ENCODE data around the gene CIAO2B. TPM values are rescaled to one million over a fixed set of nuclear protein-coding genes. Genes with fewer than 3 reads are reported as not detected.
"Not testable (repeated sequence)": the region's sequence is repeated elsewhere in the genome, so short reads cannot be mapped to it uniquely, and the experiment has no call there.

Gene CIAO2B
- 82.1 TPM for polyA plus RNA-seq
- long read RNA-seq, donor 1, transcript CIAO2B-201 (5 exons, 676 nt): major isoform, 24 of 25 reads
- long read RNA-seq, donor 1, partial matches to known transcripts: 0 of 25 reads
- long read RNA-seq, donor 1, other reads (novel, unspliced or antisense): 0 of 25 reads
- long read RNA-seq, donor 2, transcript CIAO2B-201 (5 exons, 676 nt): major isoform, 59 of 62 reads
- long read RNA-seq, donor 2, partial matches to known transcripts: 0 of 62 reads
- long read RNA-seq, donor 2, other reads (novel, unspliced or antisense): 0 of 62 reads
- long read RNA-seq, donor 3: 0 reads
- long read RNA-seq, donor 4, transcript CIAO2B-201 (5 exons, 676 nt): major isoform, 5 of 5 reads
- long read RNA-seq, donor 4, partial matches to known transcripts: 0 of 5 reads
- long read RNA-seq, donor 4, other reads (novel, unspliced or antisense): 0 of 5 reads
- long read RNA-seq, donor 5, transcript CIAO2B-201 (5 exons, 676 nt): major isoform, 37 of 77 reads
- long read RNA-seq, donor 5, partial matches to known transcripts: 11 of 77 reads
- long read RNA-seq, donor 5, other reads (novel, unspliced or antisense): 27 of 77 reads
- long read RNA-seq, donor 6, transcript CIAO2B-203 (4 exons, 718 nt): minor isoform, 6 of 445 reads
- long read RNA-seq, donor 6, transcript CIAO2B-201 (5 exons, 676 nt): major isoform, 71 of 445 reads
- long read RNA-seq, donor 6, partial matches to known transcripts: 238 of 445 reads
- long read RNA-seq, donor 6, other reads (novel, unspliced or antisense): 130 of 445 reads
- long read RNA-seq, donor 7, transcript CIAO2B-201 (5 exons, 676 nt): major isoform, 29 of 30 reads
- long read RNA-seq, donor 7, partial matches to known transcripts: 0 of 30 reads
- long read RNA-seq, donor 7, other reads (novel, unspliced or antisense): 0 of 30 reads
- long read RNA-seq, donor 8, transcript CIAO2B-201 (5 exons, 676 nt): major isoform, 50 of 56 reads
- long read RNA-seq, donor 8, transcript CIAO2B-203 (4 exons, 718 nt): minor isoform, 6 of 56 reads
- long read RNA-seq, donor 8, partial matches to known transcripts: 0 of 56 reads
- long read RNA-seq, donor 8, other reads (novel, unspliced or antisense): 0 of 56 reads
- long read RNA-seq, donor 9, transcript CIAO2B-201 (5 exons, 676 nt): major isoform, 74 of 75 reads
- long read RNA-seq, donor 9, partial matches to known transcripts: 0 of 75 reads
- long read RNA-seq, donor 9, other reads (novel, unspliced or antisense): 0 of 75 reads
- long read RNA-seq, donor 10, transcript CIAO2B-201 (5 exons, 676 nt): major isoform, 65 of 68 reads
- long read RNA-seq, donor 10, partial matches to known transcripts: 0 of 68 reads
- long read RNA-seq, donor 10, other reads (novel, unspliced or antisense): 0 of 68 reads
- long read RNA-seq, donor 11, transcript CIAO2B-201 (5 exons, 676 nt): major isoform, 52 of 55 reads
- long read RNA-seq, donor 11, partial matches to known transcripts: 0 of 55 reads
- long read RNA-seq, donor 11, other reads (novel, unspliced or antisense): 0 of 55 reads

DNA sequence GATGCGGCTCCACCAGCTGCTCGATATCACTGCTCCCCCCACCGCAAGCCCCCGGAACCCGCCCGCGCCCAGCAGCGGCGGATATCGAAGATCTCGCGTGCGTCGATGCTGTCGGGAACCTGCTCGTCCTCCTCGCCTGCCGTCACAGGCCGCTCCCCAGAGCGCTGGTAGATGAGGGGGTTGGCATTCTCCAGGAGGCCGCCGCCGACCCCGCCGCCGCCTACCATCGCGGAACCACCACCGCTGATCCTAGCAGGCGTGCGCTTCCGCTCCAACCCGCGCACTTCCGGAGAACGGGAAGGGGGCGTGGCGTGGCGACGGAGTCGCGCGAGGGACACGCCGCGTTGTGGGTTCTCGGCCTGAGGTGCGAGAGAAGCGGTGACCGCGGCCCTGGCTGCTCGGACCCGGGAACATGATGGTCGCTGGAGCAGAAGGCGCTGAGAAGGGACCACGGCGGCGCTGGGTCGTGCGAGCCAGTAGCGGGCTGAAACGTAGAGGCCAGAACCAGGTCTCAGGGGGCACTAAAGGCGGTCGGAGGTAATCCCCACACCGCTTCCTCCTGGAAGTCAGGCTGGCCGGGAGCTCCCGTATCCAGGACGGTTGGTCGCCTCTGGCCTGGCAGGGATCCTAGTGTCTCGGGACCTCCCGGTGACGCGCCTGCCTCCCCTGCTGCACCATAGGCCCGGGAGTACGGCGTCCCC is at the start of gene CIAO2B:
TSS of gene CIAO2B (minus strand) at position 265 of the 701 bp plus-strand sequence. CDS start at position 227, 38 bp downstream.
- Histone ChIP-seq H3K4me1 (ENCODE audit: control insufficient read depth, insufficient read depth, low read length) (peaks cover 41% of the 10 kb centered on the region), H3K9me3 (ENCODE audit: control insufficient read depth, low read depth, low read length) (no peaks in the 10 kb centered on the region), H3K27ac (ENCODE audit: low read length) (peak within 1 kb of the TSS; percentile 96), H3K36me3 (ENCODE audit: control insufficient read depth, insufficient read depth, low read length) (peaks cover 28% of the 10 kb centered on the region), H3K4me3 (ENCODE audit: low read length) (peak within 1 kb of the TSS; percentile 93), H3K27me3 (ENCODE audit: control insufficient read depth, insufficient read depth, low read length) (no peaks in the 10 kb centered on the region)
- no CpG with 5 or more reads among the region's 76 CpGs for WGBS (ENCODE audit: insufficient coverage, low lambda C conversion rate)
- DNase-seq: peak; percentile 91 to 94

DNA sequence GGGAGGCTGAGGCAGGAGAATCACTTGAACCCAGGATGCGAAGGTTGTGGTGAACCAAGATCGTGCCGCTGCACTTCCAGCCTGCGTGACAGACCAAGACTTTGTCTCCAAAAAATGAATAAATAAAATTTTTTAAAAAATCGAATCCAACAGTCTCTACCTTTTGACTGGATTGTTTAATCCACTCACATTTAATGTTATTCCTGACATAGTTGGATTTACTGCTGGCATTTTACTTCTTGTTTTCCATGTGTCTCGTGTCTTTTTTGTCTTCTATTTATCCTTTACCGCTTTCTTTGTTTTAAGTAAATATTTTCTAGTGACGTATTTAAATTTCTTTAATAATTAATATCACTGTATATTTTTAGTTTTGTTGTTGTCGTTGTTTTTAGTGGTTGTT is 48.8 kb upstream of the CIAO2B start:
- peaks cover under 1% of the 10 kb centered on the region for H3K4me1 ChIP-seq (ENCODE audit: control insufficient read depth, insufficient read depth, low read length)
- 100% methylated on average over 2 of the region's 9 CpGs for WGBS (ENCODE audit: insufficient coverage, low lambda C conversion rate)
- no peak overlapping the region for H3K27ac ChIP-seq (ENCODE audit: low read length)
- no peak for DNase-seq
- no peak overlapping the region for H3K4me3 ChIP-seq (ENCODE audit: low read length)
- H3K27me3 ChIP-seq (ENCODE audit: control insufficient read depth, insufficient read depth, low read length): no peaks in the 10 kb centered on the region
- H3K36me3 ChIP-seq (ENCODE audit: control insufficient read depth, insufficient read depth, low read length): no peaks in the 10 kb centered on the region
- H3K9me3 ChIP-seq (ENCODE audit: control insufficient read depth, low read depth, low read length): no peaks in the 10 kb centered on the region

DNA sequence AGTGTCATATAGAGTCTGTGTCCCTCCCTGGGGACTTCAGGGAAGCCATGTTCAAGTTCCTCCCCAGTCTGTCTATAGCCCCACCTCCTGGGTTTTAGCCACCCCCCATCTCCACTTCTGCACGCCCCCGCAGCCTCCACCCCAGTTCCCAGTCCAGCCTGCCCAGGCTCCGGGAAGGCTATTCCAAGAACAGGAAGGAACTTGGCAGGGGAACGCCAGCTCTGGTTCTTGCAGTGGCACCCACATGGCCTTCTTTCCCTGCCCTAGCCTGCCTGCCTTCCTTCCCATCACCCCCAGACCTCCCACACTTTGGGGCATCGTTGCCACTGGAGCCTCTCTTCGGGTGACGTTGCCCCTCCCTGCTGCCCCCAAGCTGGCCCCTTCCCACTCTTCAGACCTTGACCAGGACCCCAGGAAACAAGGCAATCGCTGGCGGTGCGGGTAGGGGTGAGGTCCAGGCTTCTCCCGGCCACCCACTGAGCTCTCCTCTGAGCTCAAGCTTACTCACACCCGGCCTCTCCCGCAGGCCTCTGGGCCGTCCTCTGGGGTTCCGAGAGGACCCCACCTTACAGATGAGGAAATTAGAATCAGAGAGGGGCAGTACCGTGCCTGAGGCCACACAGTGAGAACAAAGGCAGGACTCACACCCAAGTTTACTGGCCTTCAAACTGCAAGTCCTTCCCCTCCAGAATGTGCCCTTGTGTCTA is 45.0 kb upstream of the CIAO2B start:
- H3K27me3 ChIP-seq (ENCODE audit: control insufficient read depth, insufficient read depth, low read length): no peaks in the 10 kb centered on the region
- no CpG with 5 or more reads among the region's 16 CpGs for WGBS (ENCODE audit: insufficient coverage, low lambda C conversion rate)
- no peak overlapping the region for H3K4me3 ChIP-seq (ENCODE audit: low read length)
- no peak for DNase-seq
- no peak overlapping the region for H3K27ac ChIP-seq (ENCODE audit: low read length)
- peaks cover 2% of the 10 kb centered on the region for H3K4me1 ChIP-seq (ENCODE audit: control insufficient read depth, insufficient read depth, low read length)
- no peaks in the 10 kb centered on the region for H3K9me3 ChIP-seq (ENCODE audit: control insufficient read depth, low read depth, low read length)
- H3K36me3 ChIP-seq (ENCODE audit: control insufficient read depth, insufficient read depth, low read length): no peaks in the 10 kb centered on the region

DNA sequence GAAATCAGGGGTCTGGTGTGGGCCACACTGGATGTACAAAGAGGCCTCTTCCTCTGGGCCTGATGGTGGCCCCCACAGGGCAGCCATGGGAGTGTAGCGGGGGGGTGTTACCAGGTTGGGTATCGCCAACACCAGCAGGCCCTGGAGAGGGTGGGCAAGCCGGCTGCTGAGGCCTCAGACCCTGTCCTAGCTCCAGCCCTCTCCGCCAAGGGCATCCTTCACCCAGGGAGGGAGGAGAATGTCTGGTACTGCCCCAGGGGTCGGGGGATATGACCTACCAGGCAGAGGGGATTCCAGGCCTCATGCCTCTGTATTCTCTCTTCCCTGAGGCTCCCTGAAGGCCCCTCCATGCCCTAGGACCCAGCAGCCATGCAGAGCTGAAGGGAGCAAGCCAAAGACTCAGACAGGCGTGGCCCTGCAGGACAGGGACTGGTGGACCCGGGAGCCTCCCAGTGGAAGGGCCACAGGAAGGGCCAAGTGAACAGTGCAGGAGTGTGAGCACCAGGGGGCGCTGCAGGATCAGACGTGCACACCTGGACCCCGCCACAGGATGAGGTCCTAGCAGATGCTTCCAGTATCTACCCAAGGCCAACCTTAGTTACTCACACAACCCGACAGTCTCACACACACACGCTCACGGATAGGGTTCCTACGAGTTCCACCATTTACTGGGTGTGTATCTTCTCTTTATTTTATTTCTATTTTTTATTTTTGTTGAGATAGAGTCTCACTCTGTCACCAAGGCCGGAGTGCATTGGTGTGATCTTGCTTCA is 43.3 kb upstream of the CIAO2B start:
- Histone ChIP-seq H3K27me3 (ENCODE audit: control insufficient read depth, insufficient read depth, low read length) (no peaks in the 10 kb centered on the region), H3K4me3 (ENCODE audit: low read length) (no peak overlapping the region), H3K9me3 (ENCODE audit: control insufficient read depth, low read depth, low read length) (no peaks in the 10 kb centered on the region), H3K4me1 (ENCODE audit: control insufficient read depth, insufficient read depth, low read length) (peaks cover 2% of the 10 kb centered on the region), H3K36me3 (ENCODE audit: control insufficient read depth, insufficient read depth, low read length) (peaks cover 3% of the 10 kb centered on the region), H3K27ac (ENCODE audit: low read length) (no peak overlapping the region)
- WGBS (ENCODE audit: insufficient coverage, low lambda C conversion rate): no CpG with 5 or more reads among the region's 15 CpGs
- peak; percentile 75 to 82 for DNase-seq

DNA sequence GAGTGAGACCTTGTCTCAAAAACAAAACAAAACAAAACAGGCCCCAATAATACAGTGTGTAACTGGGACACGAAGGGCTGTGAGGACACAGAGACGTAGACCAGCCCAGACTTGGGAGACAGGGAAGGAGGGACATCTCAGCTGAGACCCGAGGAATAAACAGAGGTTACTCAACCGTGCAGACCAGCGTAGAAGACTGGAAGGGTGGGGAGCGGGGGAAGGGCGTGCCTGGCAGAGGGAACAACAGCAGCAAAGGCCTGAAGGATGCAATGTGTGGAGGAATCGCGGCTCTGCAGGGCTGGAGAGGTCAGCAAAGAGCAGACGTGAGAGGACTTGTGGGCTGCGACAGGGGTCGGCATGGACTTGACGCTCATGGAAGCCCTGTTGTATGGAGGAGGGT is 42.5 kb upstream of the CIAO2B start:
- Histone ChIP-seq H3K27me3 (ENCODE audit: control insufficient read depth, insufficient read depth, low read length) (no peaks in the 10 kb centered on the region), H3K4me3 (ENCODE audit: low read length) (no peak overlapping the region), H3K4me1 (ENCODE audit: control insufficient read depth, insufficient read depth, low read length) (peaks cover 2% of the 10 kb centered on the region), H3K27ac (ENCODE audit: low read length) (no peak overlapping the region), H3K9me3 (ENCODE audit: control insufficient read depth, low read depth, low read length) (no peaks in the 10 kb centered on the region), H3K36me3 (ENCODE audit: control insufficient read depth, insufficient read depth, low read length) (peaks cover 6% of the 10 kb centered on the region)
- no peak for DNase-seq
- no CpG with 5 or more reads among the region's 13 CpGs for WGBS (ENCODE audit: insufficient coverage, low lambda C conversion rate)

DNA sequence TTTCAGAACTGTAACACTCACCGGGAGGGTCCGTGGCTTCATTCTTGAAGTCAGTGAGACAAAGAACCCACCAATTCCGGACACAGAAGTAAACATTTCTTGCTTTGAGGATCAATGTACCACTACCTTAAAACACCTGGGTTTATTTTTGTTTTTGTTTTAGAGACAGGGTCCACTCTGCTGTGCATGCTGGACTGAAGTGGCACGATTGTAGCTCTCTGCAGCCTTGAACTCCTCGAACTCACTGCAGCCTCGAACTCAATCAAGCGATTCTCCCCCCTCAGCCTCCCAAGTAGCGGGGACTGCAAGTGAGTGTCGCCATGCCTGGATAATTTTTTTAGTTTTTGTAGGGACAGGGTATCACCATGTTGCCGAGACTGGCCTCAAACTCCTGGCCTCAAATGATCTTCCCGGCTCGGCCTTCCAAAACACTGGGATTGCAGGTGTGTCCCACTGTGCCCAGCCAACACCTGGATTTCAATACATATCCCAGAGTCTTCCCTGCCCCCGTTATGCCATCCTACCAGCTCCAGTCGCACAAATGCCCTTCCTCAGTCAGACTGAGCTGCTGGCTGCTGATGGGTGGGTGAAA is 41.2 kb upstream of the CIAO2B start:
- Histone ChIP-seq H3K4me1 (ENCODE audit: control insufficient read depth, insufficient read depth, low read length) (peaks cover 2% of the 10 kb centered on the region), H3K9me3 (ENCODE audit: control insufficient read depth, low read depth, low read length) (no peaks in the 10 kb centered on the region), H3K27ac (ENCODE audit: low read length) (no peak overlapping the region), H3K4me3 (ENCODE audit: low read length) (no peak overlapping the region), H3K36me3 (ENCODE audit: control insufficient read depth, insufficient read depth, low read length) (peaks cover 6% of the 10 kb centered on the region), H3K27me3 (ENCODE audit: control insufficient read depth, insufficient read depth, low read length) (no peaks in the 10 kb centered on the region)
- no peak for DNase-seq
- 83% methylated on average over 1 of the region's 14 CpGs for WGBS (ENCODE audit: insufficient coverage, low lambda C conversion rate)

DNA sequence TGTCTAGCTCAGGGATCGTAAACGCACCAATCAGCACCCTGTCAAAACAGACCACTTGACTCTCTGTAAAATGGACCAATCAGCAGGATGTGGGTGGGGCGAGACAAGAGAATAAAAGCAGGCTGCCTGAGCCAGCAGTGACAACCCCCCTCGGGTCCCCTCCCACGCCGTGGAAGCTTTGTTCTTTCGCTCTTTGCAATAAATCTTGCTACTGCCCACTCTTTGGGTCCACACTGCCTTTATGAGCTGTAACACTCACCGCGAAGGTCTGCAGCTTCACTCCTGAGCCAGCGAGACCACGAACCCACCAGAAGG is 40.7 kb upstream of the CIAO2B start:
- H3K4me1 ChIP-seq (ENCODE audit: control insufficient read depth, insufficient read depth, low read length); DNase-seq; H3K9me3 ChIP-seq (ENCODE audit: control insufficient read depth, low read depth, low read length); H3K4me3 ChIP-seq (ENCODE audit: low read length); H3K27me3 ChIP-seq (ENCODE audit: control insufficient read depth, insufficient read depth, low read length); H3K36me3 ChIP-seq (ENCODE audit: control insufficient read depth, insufficient read depth, low read length); H3K27ac ChIP-seq (ENCODE audit: low read length): not testable (repeated sequence)
- no CpG with 5 or more reads among the region's 11 CpGs for WGBS (ENCODE audit: insufficient coverage, low lambda C conversion rate)

DNA sequence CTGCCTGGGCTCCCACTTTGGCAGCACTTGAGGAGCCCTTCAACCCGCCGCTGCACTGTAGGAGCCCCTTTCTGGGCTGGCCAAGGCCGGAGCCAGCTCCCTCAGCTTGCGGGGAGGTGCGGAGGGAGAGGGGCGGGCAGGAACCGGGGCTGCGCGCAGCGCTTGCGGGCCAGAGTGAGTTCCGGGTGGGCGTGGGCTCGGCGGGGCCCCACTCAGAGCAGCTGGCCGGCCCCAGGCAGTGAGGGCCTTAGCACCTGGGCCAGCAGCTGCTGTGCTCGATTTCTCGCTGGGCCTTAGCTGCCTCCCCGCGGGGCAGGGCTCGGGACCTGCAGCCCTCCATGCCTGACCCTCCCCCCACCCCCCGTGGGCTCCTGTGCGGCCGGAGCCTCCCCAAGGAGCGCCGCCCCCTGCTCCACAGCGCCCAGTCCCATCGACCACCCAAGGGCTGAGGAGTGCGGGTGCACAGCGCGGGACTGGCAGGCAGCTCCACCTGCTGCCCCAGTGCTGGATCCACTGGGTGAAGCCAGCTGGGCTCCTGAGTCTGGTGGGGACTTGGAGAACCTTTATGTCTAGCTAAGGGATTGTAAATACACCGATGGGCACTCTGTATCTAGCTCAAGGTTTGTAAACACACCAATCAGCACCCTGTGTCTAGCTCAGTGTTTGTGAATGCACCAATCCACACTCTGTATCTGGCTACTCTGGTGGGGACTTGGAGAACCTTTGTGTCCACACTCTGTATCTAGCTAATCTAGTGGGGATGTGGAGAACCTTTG is 40.1 kb upstream of the CIAO2B start:
- not testable (repeated sequence) for H3K9me3 ChIP-seq (ENCODE audit: control insufficient read depth, low read depth, low read length); H3K27ac ChIP-seq (ENCODE audit: low read length); H3K27me3 ChIP-seq (ENCODE audit: control insufficient read depth, insufficient read depth, low read length); H3K4me3 ChIP-seq (ENCODE audit: low read length); H3K4me1 ChIP-seq (ENCODE audit: control insufficient read depth, insufficient read depth, low read length); H3K36me3 ChIP-seq (ENCODE audit: control insufficient read depth, insufficient read depth, low read length); DNase-seq
- WGBS (ENCODE audit: insufficient coverage, low lambda C conversion rate): no CpG with 5 or more reads among the region's 32 CpGs
